IMR-90 (cell line): ENCODE results near the gene VDR. TPM values are rescaled to one million over a fixed set of nuclear protein-coding genes. Genes with fewer than 3 reads are reported as not detected.

Experiments used
- ATAC-seq: fragments of 200-7000 bp; cut with Tn5 transposase; 2 replicates; pipeline ENCODE4 v1.9.1; 2020; ENCODE audit warnings: low read depth, mild to moderate bottlenecking, moderate library complexity
- BruUV-seq: library from RNA; stranded (reverse); fragments of 400-500 nt; replicated peaks from 2 replicates; lab custom pipeline; 2021; lab: Mats Ljungman, UMichigan
- CTCF ChIA-PET: fragments of 300-600 bp; formaldehyde crosslinking; extraction: SDS; loops from one replicate; lab custom pipeline; 2021; ENCODE audit warnings: antibody characterized with exemption; lab: Yijun Ruan, JAX
- POLR2A ChIA-PET: fragments of 300-600 bp; sonication (Branson Sonifier 250); formaldehyde crosslinking; loops from one replicate; lab custom pipeline; 2022; ENCODE audit warnings: antibody characterized with exemption; ENCODE audit not compliant: unreplicated experiment; lab: Charles Lee
- DNase-seq: peaks from one replicate; pipeline ENCODE4 v3.0.0; 2013
- H2AFZ ChIP-seq: replicated peaks from 2 replicates; pipeline ENCODE3; 2013; ENCODE audit warnings: low read length, mild to moderate bottlenecking; ENCODE audit not compliant: poor library complexity
- H2AK5ac ChIP-seq: 2 replicates; pipeline ENCODE4 v1.6.1; 2013; ENCODE audit warnings: low read depth, low read length, inconsistent platforms
- H2AK9ac ChIP-seq: replicated peaks from 2 replicates; pipeline ENCODE3; 2013; ENCODE audit warnings: mild to moderate bottlenecking, low read depth, low read length, moderate library complexity; ENCODE audit not compliant: poor library complexity
- H2BK120ac ChIP-seq: 2 replicates; pipeline ENCODE4 v1.6.1; 2013; ENCODE audit warnings: low read depth, low read length, inconsistent platforms
- H2BK15ac ChIP-seq: 3 replicates; pipeline ENCODE4 v1.6.1; 2013; ENCODE audit warnings: low read depth, low read length, inconsistent platforms
- H2BK20ac ChIP-seq: 2 replicates; pipeline ENCODE4 v1.6.1; 2013; ENCODE audit warnings: low read depth, mild to moderate bottlenecking, inconsistent platforms, low read length, moderate library complexity
- H2BK5ac ChIP-seq: 2 replicates; pipeline ENCODE4 v1.6.1; 2013; ENCODE audit warnings: mild to moderate bottlenecking, low read depth, low read length, inconsistent platforms; ENCODE audit not compliant: poor library complexity, severe bottlenecking
- H3K14ac ChIP-seq: replicated peaks from 2 replicates; pipeline ENCODE4 v1.6.1; 2013; ENCODE audit warnings: low read depth, low read length, inconsistent platforms
- H3K18ac ChIP-seq: 2 replicates; pipeline ENCODE4 v1.6.1; 2013; ENCODE audit warnings: low read depth, low read length, control low read depth
- H3K23ac ChIP-seq: 2 replicates; pipeline ENCODE4 v1.6.1; 2013; ENCODE audit warnings: low read depth, low read length, inconsistent platforms
- H3K27ac ChIP-seq: 2 replicates; pipeline ENCODE4 v1.5.1; 2013; ENCODE audit warnings: mild to moderate bottlenecking, control low read depth, low read length; ENCODE audit not compliant: insufficient read depth
- H3K27me3 ChIP-seq: 2 replicates; pipeline ENCODE4 v1.6.1; 2013; ENCODE audit warnings: low read length; ENCODE audit not compliant: control insufficient read depth, insufficient read depth
- H3K36me3 ChIP-seq: 2 replicates; pipeline ENCODE4 v1.6.1; 2013; ENCODE audit warnings: low read length, mixed read lengths; ENCODE audit not compliant: control insufficient read depth, insufficient read depth
- H3K4ac ChIP-seq: 2 replicates; pipeline ENCODE4 v1.6.1; 2013; ENCODE audit warnings: low read depth, low read length, inconsistent platforms
- H3K4me1 ChIP-seq: 2 replicates; pipeline ENCODE4 v1.6.1; 2013; ENCODE audit warnings: low read length, mixed read lengths; ENCODE audit not compliant: control insufficient read depth, insufficient read depth
- H3K4me2 ChIP-seq: 2 replicates; pipeline ENCODE4 v1.6.1; 2013; ENCODE audit warnings: low read depth, mild to moderate bottlenecking, control low read depth, low read length, moderate library complexity
- H3K4me3 ChIP-seq: 2 replicates; pipeline ENCODE4 v1.5.1; 2013; ENCODE audit warnings: low read depth, mild to moderate bottlenecking, control low read depth, low read length, moderate library complexity; ENCODE audit not compliant: insufficient read depth
- H3K56ac ChIP-seq: 2 replicates; pipeline ENCODE4 v1.6.1; 2013; ENCODE audit warnings: low read length, inconsistent platforms; ENCODE audit not compliant: insufficient read depth; ENCODE audit errors: extremely low read depth
- H3K79me1 ChIP-seq, 2 experiments: 2 replicates each; pipeline ENCODE4 v1.6.1; 2013; ENCODE audit warnings: low read length in 2 of 2, inconsistent platforms in 1 of 2, low read depth in 1 of 2
- H3K9ac ChIP-seq: 2 replicates; pipeline ENCODE4 v1.6.1; 2013; ENCODE audit warnings: low read depth, low read length, control low read depth
- H3K9me1 ChIP-seq: 2 replicates; pipeline ENCODE4 v1.6.1; 2013; ENCODE audit warnings: low read length, inconsistent platforms; ENCODE audit not compliant: insufficient read depth
- H3K9me3 ChIP-seq: 2 replicates; pipeline ENCODE4 v1.6.1; 2013; ENCODE audit warnings: low read length; ENCODE audit not compliant: control insufficient read depth, insufficient read depth
- H4K20me1 ChIP-seq: 2 replicates; pipeline ENCODE4 v1.6.1; 2013; ENCODE audit warnings: low read length, inconsistent platforms; ENCODE audit not compliant: insufficient read depth
- H4K5ac ChIP-seq: 2 replicates; pipeline ENCODE4 v1.6.1; 2013; ENCODE audit warnings: mild to moderate bottlenecking, low read depth, low read length, control low read depth
- H4K8ac ChIP-seq, 2 experiments: 2 replicates each; pipeline ENCODE4 v1.6.1; 2013; ENCODE audit warnings: low read depth in 2 of 2, low read length in 2 of 2, control low read depth in 1 of 2, inconsistent platforms in 1 of 2
- H4K91ac ChIP-seq: 2 replicates; pipeline ENCODE4 v1.6.1; 2013; ENCODE audit warnings: low read depth, low read length, inconsistent platforms; ENCODE audit not compliant: insufficient read depth
- BHLHE40 ChIP-seq: fragments of 150-350 bp; IDR thresholded peaks from 2 replicates; pipeline ENCODE4 v1.6.1; 2016; ENCODE audit warnings: mild to moderate bottlenecking, low read depth, low read length
- CEBPB ChIP-seq: IDR thresholded peaks from 2 replicates; pipeline ENCODE4 v1.6.1; 2012; ENCODE audit warnings: low read depth, low read length, improper control_type of control experiment
- CHD1 ChIP-seq: IDR thresholded peaks from 2 replicates; pipeline ENCODE4 v1.6.1; 2012; ENCODE audit warnings: low read depth, low read length, improper control_type of control experiment
- CTCF ChIP-seq: conservative IDR thresholded peaks from 2 replicates; pipeline ENCODE4 v1.5.1; 2012; ENCODE audit warnings: mild to moderate bottlenecking, low read depth, low read length, improper control_type of control experiment
- ELK1 ChIP-seq: fragments of 150-350 bp; IDR thresholded peaks from 2 replicates; pipeline ENCODE4 v1.6.1; 2016; ENCODE audit warnings: low read depth, mild to moderate bottlenecking, low read length, moderate library complexity, borderline replicate concordance
- FOS ChIP-seq: fragments of 150-350 bp; IDR thresholded peaks from 2 replicates; pipeline ENCODE4 v1.6.1; 2016; ENCODE audit warnings: low read depth, low read length
- MAFK ChIP-seq: IDR thresholded peaks from 2 replicates; pipeline ENCODE4 v1.6.1; 2012; ENCODE audit warnings: low read depth, low read length, improper control_type of control experiment
- MAZ ChIP-seq: IDR thresholded peaks from 2 replicates; pipeline ENCODE4 v1.6.1; 2012; ENCODE audit warnings: low read depth, mild to moderate bottlenecking, low read length, improper control_type of control experiment, moderate library complexity, borderline replicate concordance
- MXI1 ChIP-seq: IDR thresholded peaks from 2 replicates; pipeline ENCODE4 v1.6.1; 2012; ENCODE audit warnings: low read depth, mild to moderate bottlenecking, low read length, moderate library complexity, borderline replicate concordance
- NFE2L2 ChIP-seq: fragments of 150-350 bp; IDR thresholded peaks from 2 replicates; pipeline ENCODE4 v1.6.1; 2016; ENCODE audit warnings: low read depth, mild to moderate bottlenecking, low read length
- POLR2A ChIP-seq: IDR thresholded peaks from 2 replicates; pipeline ENCODE4 v1.6.1; 2012; ENCODE audit warnings: mild to moderate bottlenecking, low read depth, low read length
- RAD21 ChIP-seq: IDR thresholded peaks from 2 replicates; pipeline ENCODE4 v1.6.1; 2012; ENCODE audit warnings: low read length, improper control_type of control experiment
- RCOR1 ChIP-seq: IDR thresholded peaks from 2 replicates; pipeline ENCODE4 v1.6.1; 2012; ENCODE audit warnings: mild to moderate bottlenecking, low read length, improper control_type of control experiment; ENCODE audit not compliant: insufficient replicate concordance
- RFX5 ChIP-seq: IDR thresholded peaks from 2 replicates; pipeline ENCODE4 v1.8.0; 2012; ENCODE audit warnings: low read depth, mild to moderate bottlenecking, low read length, moderate library complexity
- SMC3 ChIP-seq: fragments of 150-350 bp; IDR thresholded peaks from 2 replicates; pipeline ENCODE4 v1.6.1; 2016; ENCODE audit warnings: low read depth, mild to moderate bottlenecking, antibody characterized with exemption, low read length, moderate library complexity
- USF2 ChIP-seq: fragments of 150-350 bp; IDR thresholded peaks from 2 replicates; pipeline ENCODE4 v1.6.1; 2017; ENCODE audit warnings: mild to moderate bottlenecking, antibody characterized with exemption, low read length, low read depth
- WGBS, 2 experiments: methylation state at CpG; one replicate each; pipeline versions ENCODE4 v1.1.5 to v1.1.7; 2013; ENCODE audit warnings: missing lambda C conversion rate in 2 of 2; ENCODE audit not compliant: insufficient read length in 1 of 2; ENCODE audit errors: extremely low coverage in 2 of 2; 5-methylcytosine and 5-hydroxymethylcytosine counted together
- dilution Hi-C: fragments of 300-500 bp; cut with HindIII; formaldehyde crosslinking; loops from one replicate; pipeline ENCODE4 v1.14.3; 2018; ENCODE audit warnings: low sequenced_read_pairs; ENCODE audit not compliant: unreplicated experiment
- in situ Hi-C: fragments of 300-500 bp; cut with MboI; formaldehyde crosslinking; loops from 3 replicates; pipeline ENCODE4 v1.14.3; 2019; ENCODE audit warnings: low sequenced_read_pairs, inconsistent platforms, mixed read lengths
- intact Hi-C: fragments of 100-400 bp; cut with micrococcal nuclease; formaldehyde crosslinking; loops from 2 replicates; pipeline ENCODE4 v1.10.0; 2022
- polyA plus RNA-seq, 3 experiments: library from polyadenylated mRNA; depleted of rRNA; stranded (reverse); fragments of >200 nt; gene quantifications; 2 replicates each; pipeline ENCODE4 v1.2.3, GENCODE V29; 2012; ENCODE audit warnings: low replicate concordance in 1 of 3
- total RNA-seq: library from RNA; depleted of rRNA; stranded (reverse); fragments of >200 nt; gene quantifications from 2 replicates; pipeline ENCODE4 v1.2.3, GENCODE V29; 2012

The VDR gene
- total and polyA plus RNA-seq, 2 of the 4 experiments (the other 2 are of a cell fraction) = 5.4 to 8.5 TPM

GRCh38 chr12:47889040-47889439 is 15.8 kb downstream of the VDR start:
- H3K4ac ChIP-seq = no peak overlapping the region
- H2BK120ac ChIP-seq = no peak overlapping the region
- BruUV-seq = no TSS peak
- no peak overlapping the region for H3K27ac ChIP-seq
- H3K18ac ChIP-seq = no peak overlapping the region
- H2AK5ac ChIP-seq = peak overlapping the region; percentile 58; the same call in 1 of the 2 replicates
- H3K36me3 ChIP-seq = no peaks in the 10 kb centered on the region; the same call in 1 of the 2 replicates
- peaks cover 2 to 22% of the 10 kb centered on the region in 2 experiments; a peak in 1 of 4 replicates for H3K79me1 ChIP-seq
- no peak overlapping the region for H3K4me3 ChIP-seq
- ChIA-PET POLR2A (no interaction called here), CTCF (interaction anchor here (1.2 kb wide), 1 partner anchor 16 kb away, joined by 3 read pairs; the partner anchor contains the start of gene VDR)
- WGBS, 2 experiments = no CpG with 5 or more reads among the region's 4 CpGs
- no peaks in the 10 kb centered on the region for H3K27me3 ChIP-seq
- H3K9me1 ChIP-seq = peaks cover 12% of the 10 kb centered on the region; the same call in 1 of the 2 replicates
- in situ Hi-C loops = no loop called here
- no peak for DNase-seq
- H4K8ac ChIP-seq = no peak overlapping the region
- no peak overlapping the region for H4K5ac ChIP-seq
- no peak for ATAC-seq
- H3K9ac ChIP-seq = no peak overlapping the region
- no peak overlapping the region for H2BK15ac ChIP-seq
- dilution Hi-C loops = no loop called here
- H3K4me1 ChIP-seq = peaks cover 3% of the 10 kb centered on the region; the same call in 1 of the 2 replicates
- intact Hi-C loops = no loop called here
- no peak overlapping the region for H3K56ac ChIP-seq
- H3K4me2 ChIP-seq = no peak overlapping the region
- no peak overlapping the region for H3K14ac ChIP-seq
- no peak overlapping the region for H4K91ac ChIP-seq
- no peak overlapping the region for H2AFZ ChIP-seq
- H3K9me3 ChIP-seq = no peaks in the 10 kb centered on the region
- H4K20me1 ChIP-seq = 0 out of 2 replicates have a peak, but pooled peaks cover 2% of the 10 kb centered on the region
- no peak overlapping the region for H2BK20ac ChIP-seq
- no peak for TF ChIP-seq RAD21
- TF ChIP-seq FOS = no peak
- no peak for TF ChIP-seq BHLHE40
- no peak for TF ChIP-seq CTCF
- no peak for TF ChIP-seq CHD1
- TF ChIP-seq CEBPB = no peak
- TF ChIP-seq NFE2L2 = no peak
- no peak for TF ChIP-seq RFX5
- TF ChIP-seq USF2 = no peak
- no peak for TF ChIP-seq MAFK
- TF ChIP-seq POLR2A = no peak
- TF ChIP-seq MAZ = no peak
- TF ChIP-seq MXI1 = no peak
- no peak for TF ChIP-seq ELK1
- no peak for TF ChIP-seq SMC3
- TF ChIP-seq RCOR1 = no peak
- H2BK5ac ChIP-seq = no peak overlapping the region
- no peak overlapping the region for H3K23ac ChIP-seq
- H2AK9ac ChIP-seq = no peak overlapping the region
